Type B pancreatic cell (in vitro differentiated cells): ENCODE data around the gene TMEM30B. TPM values are rescaled to one million over a fixed set of nuclear protein-coding genes. Genes with fewer than 3 reads are reported as not detected.

Source experiments
- DNase-seq: peaks from one replicate; pipeline ENCODE4 v3.0.0; 2021; ENCODE audit warnings: mixed read lengths; ENCODE audit not compliant: unreplicated experiment; ENCODE audit errors: extremely low spot score
- H3K27ac Mint-ChIP-seq: 2 replicates; pipeline ENCODE4 v1.8.0; 2021; ENCODE audit warnings: mild to moderate bottlenecking, mixed read lengths
- H3K27me3 Mint-ChIP-seq: 2 replicates; pipeline ENCODE4 v1.8.0; 2021; ENCODE audit warnings: mixed read lengths
- H3K36me3 Mint-ChIP-seq: 2 replicates; pipeline ENCODE4 v1.8.0; 2021; ENCODE audit warnings: mixed read lengths
- H3K4me1 Mint-ChIP-seq: one replicate; pipeline ENCODE4 v1.8.0; 2021; ENCODE audit warnings: mixed read lengths; ENCODE audit not compliant: unreplicated experiment
- H3K4me3 Mint-ChIP-seq: 2 replicates; pipeline ENCODE4 v1.8.0; 2021; ENCODE audit warnings: mild to moderate bottlenecking, mixed read lengths
- H3K9me3 Mint-ChIP-seq: 2 replicates; pipeline ENCODE4 v1.8.0; 2021; ENCODE audit warnings: mixed read lengths
- CTCF ChIP-seq: fragments of 200-600 bp; sonication (generic); conservative IDR thresholded peaks from 2 replicates; pipeline ENCODE4 v1.5.0; 2021; ENCODE audit warnings: antibody characterized with exemption, mild to moderate bottlenecking
- total RNA-seq: library from RNA; stranded (reverse); gene quantifications from 2 replicates; pipeline ENCODE4 v1.2.1, GENCODE V29; 2021; ENCODE audit warnings: low replicate concordance

TMEM30B gene
- total RNA-seq, 1 donor from 2014 or later, result 12.2 TPM

- TF ChIP-seq CTCF, result no peak
- no peak for DNase-seq
- H3K36me3 Mint-ChIP-seq, result no peaks in the 10 kb centered on the region
- no peak overlapping the region for H3K27ac Mint-ChIP-seq
- H3K4me3 Mint-ChIP-seq, result no peak overlapping the region
- peaks cover 19% of the 10 kb centered on the region for H3K4me1 Mint-ChIP-seq
- H3K27me3 Mint-ChIP-seq, result peaks cover 6% of the 10 kb centered on the region
- no peaks in the 10 kb centered on the region for H3K9me3 Mint-ChIP-seq
These were observed 6.1 kb upstream of the TMEM30B start for GRCh38 chr14:61287196-61287595.

- no peak for TF ChIP-seq CTCF
- no peak overlapping the region for H3K4me3 Mint-ChIP-seq
- no peak overlapping the region for H3K27ac Mint-ChIP-seq
- no peaks in the 10 kb centered on the region for H3K9me3 Mint-ChIP-seq
- H3K36me3 Mint-ChIP-seq, result no peaks in the 10 kb centered on the region
- H3K27me3 Mint-ChIP-seq, result peaks cover 12% of the 10 kb centered on the region
- H3K4me1 Mint-ChIP-seq, result peaks cover 20% of the 10 kb centered on the region
- DNase-seq, result no peak
These were observed 4.2 kb upstream of the TMEM30B start for GRCh38 chr14:61285364-61285763.

- Mint-ChIP-seq H3K4me1 (peaks cover 23% of the 10 kb centered on the region), H3K27me3 (peaks cover 26% of the 10 kb centered on the region), H3K9me3 (no peaks in the 10 kb centered on the region)
These were observed 2.9 kb upstream of the TMEM30B start for GRCh38 chr14:61284001-61284400.

GRCh38 chr14:61282746-61283145, 1.6 kb upstream of the TMEM30B start:
- Mint-ChIP-seq H3K4me3 (no peak overlapping the region), H3K27ac (no peak overlapping the region), H3K4me1 (peaks cover 23% of the 10 kb centered on the region)

More at GRCh38 chr14:61284001-61284400, 2.9 kb upstream of the TMEM30B start:
- H3K4me3 Mint-ChIP-seq, result no peak overlapping the region
- no peak overlapping the region for H3K27ac Mint-ChIP-seq
- H3K36me3 Mint-ChIP-seq, result no peaks in the 10 kb centered on the region
- no peak for TF ChIP-seq CTCF
- no peak for DNase-seq

GRCh38 chr14:61281948-61282275, 774 bp upstream of the TMEM30B start:
- H3K27me3 Mint-ChIP-seq, result peaks cover 33% of the 10 kb centered on the region
- no peaks in the 10 kb centered on the region for H3K36me3 Mint-ChIP-seq
- DNase-seq, result no peak
- no peaks in the 10 kb centered on the region for H3K9me3 Mint-ChIP-seq
- peak overlapping the region; percentile 97 for H3K27ac Mint-ChIP-seq
- H3K4me1 Mint-ChIP-seq, result peaks cover 23% of the 10 kb centered on the region
- TF ChIP-seq CTCF, result no peak
- H3K4me3 Mint-ChIP-seq, result peak overlapping the region; percentile 92

More at GRCh38 chr14:61282746-61283145, 1.6 kb upstream of the TMEM30B start:
- no peaks in the 10 kb centered on the region for H3K9me3 Mint-ChIP-seq
- TF ChIP-seq CTCF, result no peak
- DNase-seq, result no peak
- peaks cover 32% of the 10 kb centered on the region for H3K27me3 Mint-ChIP-seq
- no peaks in the 10 kb centered on the region for H3K36me3 Mint-ChIP-seq

GRCh38 chr14:61280526-61281185, 482 bp downstream of the TMEM30B start:
- H3K27ac Mint-ChIP-seq, result peak overlapping the region; percentile 97
- peaks cover 37% of the 10 kb centered on the region for H3K27me3 Mint-ChIP-seq
- H3K4me1 Mint-ChIP-seq, result peaks cover 14% of the 10 kb centered on the region
- H3K36me3 Mint-ChIP-seq, result no peaks in the 10 kb centered on the region
- DNase-seq, result peak; percentile 74
- peak overlapping the region; percentile 90 for H3K4me3 Mint-ChIP-seq
- no peaks in the 10 kb centered on the region for H3K9me3 Mint-ChIP-seq
- peak; percentile 65 for TF ChIP-seq CTCF
